Bronchial epithelial cell (primary cell): ENCODE measurements around the gene PRR5L. TPM values are rescaled to one million over a fixed set of nuclear protein-coding genes. Genes with fewer than 3 reads are reported as not detected.
A peak's percentile ranks its signal among the peaks of the same experiment; 100 is the strongest.

Source experiments
- DNase-seq: peaks from one replicate; pipeline ENCODE4 v3.0.0-alpha.2; 2010; ENCODE audit warnings: low read depth
- FAIRE-seq: peaks from 2 replicates; lab custom pipeline; 2011; peaks lifted over from hg19 to GRCh38; lab: Jason Lieb, UNC
- H3K27me3 ChIP-seq: 2 replicates; pipeline ENCODE4 v1.5.1; 2011; ENCODE audit warnings: low read length; ENCODE audit not compliant: control insufficient read depth, insufficient read depth
- H3K36me3 ChIP-seq: 2 replicates; pipeline ENCODE4 v1.5.1; 2011; ENCODE audit warnings: low read length; ENCODE audit not compliant: control insufficient read depth, insufficient read depth
- H3K4me3 ChIP-seq: 2 replicates; pipeline ENCODE4 v1.5.1; 2011; ENCODE audit warnings: mild to moderate bottlenecking, low read depth, low read length, control low read depth
- total RNA-seq: library from RNA; depleted of rRNA; stranded (reverse); fragments of >200 nt; gene quantifications from 2 replicates; pipeline ENCODE4 v1.2.1, GENCODE V29; 2014
- TF ChIP-seq, protein P1 (sequence below): IDR thresholded peaks from 2 replicates; pipeline ENCODE4 v1.5.1; 2011; ENCODE audit warnings: mild to moderate bottlenecking, moderate library complexity, low read length, control low read depth, inconsistent platforms; ENCODE audit not compliant: insufficient read depth, severe bottlenecking

PRR5L gene
- total RNA-seq, 1 donor from 2014 or later, result 10.0 TPM

DNA sequence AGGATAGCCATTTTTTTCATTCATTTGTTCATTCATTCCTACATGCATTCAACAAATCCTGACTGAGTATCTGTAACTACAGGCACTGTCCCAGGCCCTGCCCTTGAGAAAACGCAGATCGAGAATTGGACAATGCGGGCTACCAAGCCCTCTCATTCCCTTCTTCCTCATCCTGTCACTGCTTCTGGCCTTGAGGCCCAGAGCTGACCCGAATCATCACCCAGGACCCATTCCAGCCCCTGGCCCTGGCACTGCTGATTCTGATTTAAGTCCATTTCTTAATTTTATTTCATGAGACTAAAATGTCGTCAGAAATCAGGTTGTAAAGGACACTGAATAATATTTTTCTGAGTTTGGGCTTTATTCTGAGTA is 31.1 kb upstream of the PRR5L start:
- FAIRE-seq, result no peak
- Histone ChIP-seq H3K27me3 (peaks cover 3% of the 10 kb centered on the region), H3K36me3 (no peaks in the 10 kb centered on the region), H3K4me3 (no peak overlapping the region)
- TF ChIP-seq, protein P1, sequence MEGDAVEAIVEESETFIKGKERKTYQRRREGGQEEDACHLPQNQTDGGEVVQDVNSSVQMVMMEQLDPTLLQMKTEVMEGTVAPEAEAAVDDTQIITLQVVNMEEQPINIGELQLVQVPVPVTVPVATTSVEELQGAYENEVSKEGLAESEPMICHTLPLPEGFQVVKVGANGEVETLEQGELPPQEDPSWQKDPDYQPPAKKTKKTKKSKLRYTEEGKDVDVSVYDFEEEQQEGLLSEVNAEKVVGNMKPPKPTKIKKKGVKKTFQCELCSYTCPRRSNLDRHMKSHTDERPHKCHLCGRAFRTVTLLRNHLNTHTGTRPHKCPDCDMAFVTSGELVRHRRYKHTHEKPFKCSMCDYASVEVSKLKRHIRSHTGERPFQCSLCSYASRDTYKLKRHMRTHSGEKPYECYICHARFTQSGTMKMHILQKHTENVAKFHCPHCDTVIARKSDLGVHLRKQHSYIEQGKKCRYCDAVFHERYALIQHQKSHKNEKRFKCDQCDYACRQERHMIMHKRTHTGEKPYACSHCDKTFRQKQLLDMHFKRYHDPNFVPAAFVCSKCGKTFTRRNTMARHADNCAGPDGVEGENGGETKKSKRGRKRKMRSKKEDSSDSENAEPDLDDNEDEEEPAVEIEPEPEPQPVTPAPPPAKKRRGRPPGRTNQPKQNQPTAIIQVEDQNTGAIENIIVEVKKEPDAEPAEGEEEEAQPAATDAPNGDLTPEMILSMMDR, result no peak
- no peak for DNase-seq

DNA sequence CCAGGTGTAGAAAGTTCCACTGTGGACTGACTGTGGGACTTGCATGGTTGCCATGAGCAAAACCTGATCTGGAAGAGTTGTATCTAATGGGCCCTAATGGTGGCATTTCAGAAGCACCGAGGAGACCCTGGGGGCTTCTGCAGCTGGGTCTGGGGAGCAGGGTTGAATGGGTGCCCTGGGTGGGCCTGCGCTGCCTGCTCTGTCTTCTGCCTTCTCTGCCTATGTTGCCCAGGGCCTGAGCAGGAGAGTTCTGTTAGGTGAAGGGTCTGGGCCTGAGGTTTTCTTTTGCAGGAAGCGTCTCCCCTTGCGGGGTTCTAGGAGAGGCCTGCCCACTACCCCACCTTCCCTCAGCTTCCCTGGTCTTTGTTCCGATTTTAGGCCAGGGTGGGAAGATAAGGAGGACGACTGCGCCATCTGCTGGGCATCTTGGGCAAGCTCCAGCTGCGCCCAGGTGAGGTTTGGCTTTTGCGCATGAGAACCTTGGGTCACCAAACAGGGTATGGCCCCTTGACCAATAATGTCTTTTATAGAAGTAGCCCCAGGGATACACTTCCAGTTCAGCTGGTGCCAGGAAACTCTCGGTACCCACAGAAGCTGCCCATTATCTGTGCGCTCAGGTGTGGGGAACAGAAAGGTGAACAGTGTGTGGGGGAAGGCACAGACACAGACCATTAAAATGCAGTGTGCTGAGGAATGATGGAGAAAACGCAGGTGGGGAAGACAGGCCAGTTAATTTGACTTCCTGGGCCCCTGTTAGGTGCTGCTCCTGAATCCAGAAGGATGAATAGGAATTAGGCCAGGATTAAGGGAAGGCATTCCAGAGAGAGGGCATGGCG is 30.1 kb upstream of the PRR5L start:
- Histone ChIP-seq H3K4me3 (no peak overlapping the region), H3K36me3 (no peaks in the 10 kb centered on the region), H3K27me3 (peaks cover 3% of the 10 kb centered on the region)
- DNase-seq (peak; percentile 38), FAIRE-seq (no peak)
- TF ChIP-seq, protein P1, result peak; percentile 89

GRCh38 chr11:36266767-36267166 is 29.3 kb upstream of the PRR5L start:
- TF ChIP-seq, protein P1, result no peak
- no peak for FAIRE-seq
- Histone ChIP-seq H3K27me3 (peaks cover under 1% of the 10 kb centered on the region), H3K36me3 (no peaks in the 10 kb centered on the region), H3K4me3 (no peak overlapping the region)
- DNase-seq, result no peak

- no peaks in the 10 kb centered on the region for H3K27me3 ChIP-seq
- H3K36me3 ChIP-seq, result no peaks in the 10 kb centered on the region
- TF ChIP-seq, protein P1, result no peak
- H3K4me3 ChIP-seq, result no peak overlapping the region
- no peak for DNase-seq
- FAIRE-seq, result no peak
These were observed 27.6 kb upstream of the PRR5L start for GRCh38 chr11:36268337-36268985.

GRCh38 chr11:36270701-36271100 is 25.4 kb upstream of the PRR5L start:
- H3K36me3 ChIP-seq, result peaks cover 3% of the 10 kb centered on the region
- DNase-seq, result no peak

More at GRCh38 chr11:36270701-36271100, 25.4 kb upstream of the PRR5L start:
- Histone ChIP-seq H3K27me3 (no peaks in the 10 kb centered on the region), H3K4me3 (no peak overlapping the region)
- no peak for FAIRE-seq
- TF ChIP-seq, protein P1, result no peak
